MM.1S (cell line): ENCODE data around the gene CYP46A1.

ENCODE experiments used
- EZH2phosphoT487 ChIP-seq: fragments of 300-600 bp; sonication (generic); IDR thresholded peaks from 2 replicates; pipeline ENCODE4 v1.6.1; 2018; ENCODE audit warnings: antibody characterized with exemption, low read length
- TF ChIP-seq, protein P1 (sequence below): fragments of 300-600 bp; sonication (generic); IDR thresholded peaks from 2 replicates; pipeline ENCODE4 v1.5.1; 2016; ENCODE audit warnings: antibody characterized with exemption, low read length, mixed read lengths

GRCh38 chr14:99699085-99699760 lies 15.1 kb downstream of the CYP46A1 start:
- TF ChIP-seq, protein P1, sequence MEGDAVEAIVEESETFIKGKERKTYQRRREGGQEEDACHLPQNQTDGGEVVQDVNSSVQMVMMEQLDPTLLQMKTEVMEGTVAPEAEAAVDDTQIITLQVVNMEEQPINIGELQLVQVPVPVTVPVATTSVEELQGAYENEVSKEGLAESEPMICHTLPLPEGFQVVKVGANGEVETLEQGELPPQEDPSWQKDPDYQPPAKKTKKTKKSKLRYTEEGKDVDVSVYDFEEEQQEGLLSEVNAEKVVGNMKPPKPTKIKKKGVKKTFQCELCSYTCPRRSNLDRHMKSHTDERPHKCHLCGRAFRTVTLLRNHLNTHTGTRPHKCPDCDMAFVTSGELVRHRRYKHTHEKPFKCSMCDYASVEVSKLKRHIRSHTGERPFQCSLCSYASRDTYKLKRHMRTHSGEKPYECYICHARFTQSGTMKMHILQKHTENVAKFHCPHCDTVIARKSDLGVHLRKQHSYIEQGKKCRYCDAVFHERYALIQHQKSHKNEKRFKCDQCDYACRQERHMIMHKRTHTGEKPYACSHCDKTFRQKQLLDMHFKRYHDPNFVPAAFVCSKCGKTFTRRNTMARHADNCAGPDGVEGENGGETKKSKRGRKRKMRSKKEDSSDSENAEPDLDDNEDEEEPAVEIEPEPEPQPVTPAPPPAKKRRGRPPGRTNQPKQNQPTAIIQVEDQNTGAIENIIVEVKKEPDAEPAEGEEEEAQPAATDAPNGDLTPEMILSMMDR, result no peak
- TF ChIP-seq EZH2phosphoT487, result no peak
